Subcutaneous adipose tissue (tissue), 4 donors: Measurements from ENCODE around the gene RXRA. TPM values are rescaled to one million over a fixed set of nuclear protein-coding genes. Genes with fewer than 3 reads are reported as not detected.

Experiments used
- CTCF ChIP-seq: fragments of 450-650 bp; IDR thresholded peaks from one replicate; pipeline ENCODE4 v1.5.1; 2016; ENCODE audit warnings: low read depth, mild to moderate bottlenecking, control low read depth, antibody characterized with exemption, moderate library complexity
- total RNA-seq, 4 donors: library from RNA; depleted of rRNA; stranded (reverse); fragments of >200 nt; gene quantifications; one replicate each; pipeline ENCODE4 v1.1.0, GENCODE V29; 2016

Gene RXRA
- total RNA-seq, 4 donors from 2014 or later = 39.1 to 141 (median 53.6) TPM

GRCh38 chr9:134306636-134307600, 19.3 kb upstream of the RXRA start:
- no peak for TF ChIP-seq CTCF

- no peak for TF ChIP-seq CTCF
These were observed 18.3 kb upstream of the RXRA start for GRCh38 chr9:134307674-134308638.

- TF ChIP-seq CTCF = no peak
These were observed 12.8 kb upstream of the RXRA start for GRCh38 chr9:134313470-134313869.

- TF ChIP-seq CTCF = no peak
These were observed 12.0 kb upstream of the RXRA start for GRCh38 chr9:134314039-134314949.

- TF ChIP-seq CTCF = no peak
These were observed 11.1 kb upstream of the RXRA start for GRCh38 chr9:134314950-134315715.

- TF ChIP-seq CTCF = no peak
These were observed 10.4 kb upstream of the RXRA start for GRCh38 chr9:134315716-134316448.
